HG03095 (cell line): ENCODE measurements around the gene KCTD1.

Source experiments
- ATAC-seq: cut with Tn5 transposase; IDR thresholded peaks from one replicate; pipeline ENCODE4 v1.9.1; 2021; ENCODE audit warnings: moderate library complexity; ENCODE audit not compliant: unreplicated experiment

Gene KCTD1

GRCh38 chr18:26487437-26487836, 60.9 kb downstream of the KCTD1 start:
- no peak for ATAC-seq

DNA sequence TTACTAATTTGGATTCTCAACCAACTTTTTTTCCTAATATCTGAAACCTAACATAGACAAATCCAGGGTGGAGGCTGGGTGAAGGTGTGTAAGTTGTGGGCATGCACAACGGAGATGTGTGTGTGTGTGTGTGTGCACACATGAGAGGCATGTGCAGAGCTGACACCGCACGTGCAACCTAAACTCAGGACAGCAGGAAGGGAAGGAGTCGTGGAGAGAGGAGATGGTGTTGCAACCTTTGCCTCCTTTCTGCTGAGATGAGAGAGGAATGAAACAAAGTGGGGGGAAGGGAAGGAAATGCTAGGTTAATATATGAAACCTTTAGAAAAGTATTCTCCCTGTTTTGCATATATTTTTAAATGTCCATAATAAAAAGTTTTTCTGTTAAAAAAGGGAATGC, 64.7 kb downstream of the KCTD1 start:
- no peak for ATAC-seq

DNA sequence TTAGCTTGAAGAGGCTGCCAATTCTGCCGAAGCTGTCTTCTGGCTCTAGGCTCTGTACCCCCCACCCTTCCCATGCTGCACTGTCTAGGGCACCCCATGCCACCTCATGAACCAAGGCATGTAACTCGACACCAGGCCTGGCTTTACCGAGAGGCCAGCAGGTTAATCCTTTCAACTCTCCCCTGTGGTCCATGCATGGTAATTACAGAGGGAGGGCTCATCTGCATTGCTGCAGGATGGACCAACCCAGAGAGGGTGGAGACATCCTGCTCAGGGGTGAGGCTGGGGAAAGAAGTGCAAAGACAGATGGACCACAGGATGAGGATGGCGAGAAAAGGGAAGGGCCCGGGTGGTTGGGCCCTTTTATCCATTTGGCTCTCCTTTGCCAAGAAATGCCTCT, 65.8 kb downstream of the KCTD1 start:
- ATAC-seq = no peak

GRCh38 chr18:26480897-26481795, 67.2 kb downstream of the KCTD1 start:
- ATAC-seq = no peak

- ATAC-seq = no peak
Observed at GRCh38 chr18:26479681-26480079, 68.7 kb downstream of the KCTD1 start.

DNA sequence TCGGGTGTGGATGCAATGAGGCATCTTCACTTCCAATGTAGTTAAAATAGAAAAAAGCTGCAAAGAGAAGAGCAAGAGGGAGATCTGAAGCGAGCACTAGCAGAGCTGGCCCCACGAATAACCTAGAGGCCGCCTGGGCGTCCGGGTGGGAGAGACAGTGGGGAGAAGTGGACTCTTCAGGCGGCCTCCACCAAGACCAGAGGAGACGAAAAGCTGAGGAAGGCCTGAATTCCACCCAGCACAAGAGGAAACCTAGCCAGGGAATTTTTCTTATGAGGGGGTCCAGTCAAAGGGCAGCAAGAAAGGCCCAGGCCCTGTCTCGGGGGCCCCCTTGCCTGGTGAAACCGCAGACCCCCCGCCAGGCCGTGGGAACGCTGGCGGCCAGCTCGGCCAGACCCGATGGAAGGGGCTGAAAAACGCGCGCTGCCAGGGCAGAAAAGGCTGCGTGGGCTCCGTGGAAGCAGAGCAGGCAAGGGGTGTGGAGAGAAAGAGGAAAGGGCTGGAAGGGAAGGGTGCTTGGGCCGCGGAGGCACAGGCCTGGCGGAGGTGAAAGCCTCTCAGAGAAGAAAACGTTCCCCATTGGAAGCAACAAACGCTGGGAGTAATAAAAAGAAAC, 69.2 kb downstream of the KCTD1 start:
- ATAC-seq = no peak

DNA sequence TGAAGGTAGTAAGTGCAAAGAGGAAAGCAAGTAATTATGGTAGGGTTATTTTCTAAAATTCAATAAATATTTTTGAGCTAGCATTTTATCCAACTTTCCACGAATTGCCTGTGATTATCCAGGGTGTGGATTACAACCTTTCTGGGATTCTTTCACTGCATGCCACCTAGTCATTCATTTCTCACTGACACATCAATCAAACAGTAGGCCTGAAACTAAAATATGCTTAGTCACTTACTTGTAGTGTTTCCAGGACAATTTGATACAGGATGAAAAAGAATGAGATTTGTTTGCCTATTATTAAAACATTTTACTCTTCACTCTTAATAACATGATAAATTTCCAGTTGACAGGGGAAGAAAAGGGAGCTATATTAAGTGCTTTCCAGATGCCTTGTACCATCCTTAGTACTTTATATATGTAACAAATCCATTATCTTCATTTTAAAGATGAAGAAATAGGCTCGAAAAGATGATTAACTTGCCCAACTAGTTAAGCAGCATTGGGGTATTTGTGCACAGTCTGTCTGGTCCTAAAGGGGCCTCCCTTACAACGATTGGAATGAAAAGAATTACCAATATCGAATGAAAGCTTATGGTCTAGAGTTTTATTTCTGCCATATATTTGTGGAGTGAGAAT, 70.4 kb downstream of the KCTD1 start:
- no peak for ATAC-seq

- no peak for ATAC-seq
Observed at GRCh38 chr18:26476697-26477096, 71.7 kb downstream of the KCTD1 start.

- ATAC-seq = no peak
Observed at GRCh38 chr18:26474542-26474941, 73.8 kb downstream of the KCTD1 start.

DNA sequence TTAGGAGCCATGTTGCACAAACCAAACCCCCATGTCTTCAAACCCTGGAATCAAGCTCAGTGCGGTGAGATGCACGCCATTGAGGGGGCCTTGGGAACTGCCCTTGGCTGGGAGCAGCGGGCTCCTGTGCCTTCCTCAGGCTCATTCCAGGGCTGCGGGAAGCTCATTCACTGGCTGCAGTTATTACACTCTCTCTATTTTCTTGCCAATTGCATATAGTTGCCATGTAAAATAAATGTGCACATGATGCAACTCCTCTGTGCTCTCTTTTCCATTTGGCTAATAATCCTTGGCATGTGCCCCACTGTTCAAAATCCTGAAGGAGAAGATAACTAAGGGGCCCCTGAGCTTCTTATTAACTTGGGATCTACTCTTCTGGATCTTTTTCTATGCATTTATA, 74.7 kb downstream of the KCTD1 start:
- ATAC-seq = no peak

DNA sequence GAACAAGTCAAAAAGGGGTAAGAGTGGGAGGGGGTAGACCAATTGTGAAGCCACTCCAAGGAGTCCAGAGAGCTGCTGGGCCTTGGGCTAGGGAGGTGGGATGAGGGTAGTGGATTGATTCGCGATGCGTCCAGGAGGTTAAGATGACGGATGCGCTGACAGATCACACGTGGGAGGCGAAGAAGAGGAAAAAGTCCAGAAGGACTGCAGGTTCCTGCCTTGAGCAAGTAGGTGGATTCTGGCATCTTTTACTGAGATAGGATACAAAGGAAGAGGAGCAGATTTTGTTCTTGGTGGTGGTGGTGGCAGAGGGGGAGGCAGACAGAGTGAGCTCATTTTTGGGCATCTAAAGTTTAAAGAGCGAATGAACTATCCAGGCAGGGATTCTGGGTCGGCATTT, 76.5 kb downstream of the KCTD1 start:
- no peak for ATAC-seq

DNA sequence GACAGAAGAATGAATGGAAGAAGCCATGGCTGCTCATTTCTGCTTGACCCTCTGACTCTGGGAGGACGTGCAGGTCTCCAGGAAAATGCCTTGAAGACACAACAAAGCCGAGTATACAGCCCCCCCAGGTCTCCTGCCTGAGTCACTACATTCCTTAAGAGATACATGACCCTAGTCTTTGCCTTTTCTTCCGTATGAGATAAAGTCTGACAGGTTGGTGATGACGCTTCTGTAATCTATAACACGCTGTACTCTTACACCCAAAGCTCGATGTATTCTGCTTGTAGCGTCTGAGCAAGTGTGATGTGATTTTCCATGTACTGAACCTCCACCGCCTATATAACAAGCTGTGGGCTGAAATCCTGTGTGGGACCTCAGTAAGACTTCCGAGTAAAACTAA, 77.3 kb downstream of the KCTD1 start:
- no peak for ATAC-seq

- ATAC-seq = peak; percentile 83
Observed at GRCh38 chr18:26470011-26470637, 78.2 kb downstream of the KCTD1 start.

DNA sequence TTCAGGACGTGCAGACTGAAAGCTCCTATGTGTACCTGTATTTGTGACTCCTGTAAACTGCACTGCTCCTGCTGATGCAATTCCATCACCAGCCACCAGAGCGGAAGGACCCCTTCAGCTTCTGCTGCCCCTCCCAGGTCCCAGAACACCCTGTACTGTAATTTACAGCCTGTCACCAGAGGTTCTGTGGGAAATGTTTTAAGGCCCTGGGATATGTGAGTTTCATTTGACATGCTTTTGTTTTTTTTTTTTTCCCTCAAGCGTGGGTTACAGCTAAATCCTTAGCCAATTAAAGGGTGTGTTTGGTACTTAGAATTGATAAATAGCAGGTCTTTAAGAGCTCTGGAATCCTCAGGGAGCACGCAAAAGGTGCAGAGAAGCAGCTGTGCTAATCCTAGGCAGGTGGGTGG, 79.4 kb downstream of the KCTD1 start:
- ATAC-seq = peak; percentile 44

GRCh38 chr18:26466026-26466425, 82.3 kb downstream of the KCTD1 start:
- ATAC-seq = no peak

DNA sequence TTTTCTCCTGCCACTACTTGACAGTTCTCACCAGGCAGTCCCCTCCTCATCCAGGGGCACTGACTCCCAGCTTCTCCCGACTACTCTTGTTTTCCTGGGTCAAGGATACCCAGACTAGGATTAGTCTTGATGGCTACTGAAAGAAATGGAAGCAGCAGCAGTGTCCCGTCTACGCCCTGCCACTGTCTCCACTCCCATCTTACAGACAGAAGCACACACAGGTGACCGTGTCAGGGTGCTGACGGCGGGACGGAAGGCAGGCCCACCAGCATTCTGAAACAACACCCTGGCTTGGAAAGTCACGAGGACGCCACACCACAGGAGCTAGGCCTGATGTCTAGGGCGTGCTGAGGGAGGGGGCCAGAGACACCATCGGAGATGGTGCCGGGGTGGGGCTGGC, 82.9 kb downstream of the KCTD1 start:
- no peak for ATAC-seq

DNA sequence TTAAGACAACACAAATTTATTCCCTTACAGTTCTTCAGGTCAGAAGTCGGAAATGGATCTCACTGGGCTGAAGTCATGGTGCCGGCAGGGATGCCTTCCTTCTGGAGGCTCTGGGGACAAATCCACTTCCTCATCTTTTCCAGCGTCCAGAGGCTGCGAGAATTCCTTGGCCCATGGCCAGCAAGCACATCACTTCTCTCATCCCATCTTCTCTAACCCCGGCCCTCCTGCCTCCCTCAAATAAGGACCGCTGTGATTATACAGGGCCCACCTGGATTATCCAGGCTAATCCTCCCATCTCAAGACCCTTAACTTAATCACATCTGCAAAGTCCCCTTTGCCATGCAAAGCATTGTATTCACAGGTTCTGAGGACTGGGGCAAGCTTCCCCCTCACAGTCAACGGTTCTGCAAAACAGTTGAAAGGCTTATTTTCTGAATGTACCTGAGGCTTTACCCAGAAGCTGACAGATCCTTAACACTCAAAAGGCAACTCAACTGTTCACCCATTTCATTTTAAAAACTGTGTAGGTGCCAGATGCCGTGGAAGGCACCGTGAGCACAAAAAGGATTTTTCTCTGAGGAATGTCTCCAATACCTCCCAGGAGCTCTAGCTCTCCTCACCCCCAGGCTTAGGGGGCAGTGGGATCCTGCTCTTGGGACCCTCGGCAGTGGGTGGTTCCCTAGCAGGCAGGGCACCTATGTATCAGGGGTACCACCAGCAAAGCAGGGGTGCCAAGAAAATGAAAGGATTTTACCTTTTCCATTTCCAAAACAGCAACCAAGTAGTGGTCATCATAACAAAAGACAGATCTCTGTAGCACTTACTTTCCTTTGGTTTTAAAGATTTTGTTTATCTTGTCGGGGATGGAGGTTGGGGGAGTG, 84.0 kb downstream of the KCTD1 start:
- ATAC-seq = no peak

DNA sequence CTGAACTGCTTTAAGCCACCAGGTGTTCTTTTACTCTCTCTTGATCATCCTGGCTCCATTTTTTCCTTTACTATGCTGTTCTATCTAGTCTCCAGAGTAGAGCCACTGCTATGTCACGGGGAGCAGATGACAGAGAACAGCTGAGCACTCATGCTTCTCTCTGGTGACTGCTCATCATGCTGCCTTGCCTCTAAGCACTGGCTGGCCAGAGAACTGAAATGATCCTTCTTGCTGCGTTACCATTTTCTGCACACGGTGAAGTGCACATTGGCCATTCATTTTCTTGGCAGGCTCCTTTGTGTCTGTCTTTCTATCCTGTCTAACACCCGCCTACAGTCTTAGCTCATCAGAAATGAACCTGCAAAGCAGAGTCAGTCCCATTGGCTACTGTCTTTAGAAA, 86.0 kb downstream of the KCTD1 start:
- ATAC-seq = no peak

- ATAC-seq = no peak
Observed at GRCh38 chr18:26461405-26461804, 86.9 kb downstream of the KCTD1 start.

DNA sequence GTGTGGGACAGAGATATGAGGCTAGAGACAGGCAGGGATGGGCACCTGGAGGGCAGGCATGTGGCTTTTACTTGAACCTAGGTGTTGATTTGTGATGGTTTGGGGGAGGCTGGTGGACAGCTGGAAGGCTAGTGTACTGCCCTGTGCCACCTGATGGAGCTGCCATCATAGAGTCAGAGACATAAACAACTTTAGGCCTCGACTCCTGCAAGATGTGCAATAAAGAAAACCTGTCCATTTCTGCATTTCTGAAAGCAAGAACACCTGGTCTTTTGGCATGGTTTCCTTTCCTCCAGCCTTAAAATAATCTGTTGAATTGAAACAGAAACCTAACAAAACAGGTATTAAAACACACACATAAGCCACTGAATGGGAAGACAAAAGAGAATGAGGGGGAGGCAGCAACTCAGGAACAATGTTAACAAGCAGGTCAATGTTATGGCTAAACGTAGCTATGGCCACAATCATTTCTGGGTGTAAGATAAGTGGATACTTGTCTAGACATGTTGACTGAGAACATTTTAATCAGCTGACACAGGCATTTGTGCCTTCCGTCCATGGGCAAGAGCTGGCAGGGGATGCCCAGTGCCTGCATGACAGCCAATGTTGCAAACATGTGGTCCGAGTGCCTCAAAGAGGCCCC, 87.8 kb downstream of the KCTD1 start:
- peak; percentile 74 for ATAC-seq
